GM12891 (cell line): ENCODE results near the gene TGFBR3.

Experiments
- DNase-seq: peaks from one replicate; pipeline ENCODE4 v3.0.0; 2011; ENCODE audit warnings: low spot score; ENCODE audit not compliant: insufficient read length
- FAIRE-seq: peaks from 2 replicates; lab custom pipeline; 2011; peaks lifted over from hg19 to GRCh38; lab: Jason Lieb, UNC
- PAX5 ChIP-seq: IDR thresholded peaks from 2 replicates; pipeline ENCODE4 v1.6.1; 2011; ENCODE audit warnings: low read length, moderate library complexity, mild to moderate bottlenecking; ENCODE audit not compliant: insufficient read depth, severe bottlenecking
- POLR2A ChIP-seq: IDR thresholded peaks from 2 replicates; pipeline ENCODE4 v1.6.1; 2011; ENCODE audit warnings: low read depth, low read length, control low read depth
- POLR2AphosphoS5 ChIP-seq: IDR thresholded peaks from 2 replicates; pipeline ENCODE4 v1.6.1; 2011; ENCODE audit warnings: low read depth, low read length, control low read depth
- POU2F2 ChIP-seq: IDR thresholded peaks from 2 replicates; pipeline ENCODE4 v1.6.1; 2011; ENCODE audit warnings: low read depth, mild to moderate bottlenecking, control low read depth, low read length, moderate library complexity
- SPI1 ChIP-seq: IDR thresholded peaks from 2 replicates; pipeline ENCODE4 v1.6.1; 2011; ENCODE audit warnings: low read depth, low read length, control low read depth
- TAF1 ChIP-seq: IDR thresholded peaks from 2 replicates; pipeline ENCODE4 v1.6.1; 2011; ENCODE audit warnings: low read depth, low read length, control low read depth

TGFBR3 gene

DNA sequence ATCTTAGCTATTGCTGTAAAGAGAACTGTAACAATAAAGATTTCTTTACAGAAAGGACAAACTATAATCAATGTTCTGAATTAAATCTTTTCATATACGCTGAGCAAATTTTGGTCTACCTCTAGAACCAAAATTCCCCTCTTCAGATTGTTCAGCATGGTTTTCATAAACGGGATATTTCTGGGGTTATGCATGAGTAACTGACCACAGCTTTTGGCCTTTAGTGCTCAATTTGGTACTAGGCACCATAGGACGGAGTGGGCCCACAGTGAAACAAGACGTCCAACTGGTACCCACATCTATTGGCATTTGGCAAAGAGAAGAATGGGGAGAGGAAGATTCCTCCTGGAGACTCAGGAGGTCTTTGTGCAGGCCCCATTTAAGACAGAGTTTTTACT lies 184.5 kb downstream of the TGFBR3 start:
- no peak for TF ChIP-seq POLR2AphosphoS5
- TF ChIP-seq SPI1: no peak
- TF ChIP-seq TAF1: no peak
- no peak for TF ChIP-seq POLR2A
- no peak for TF ChIP-seq POU2F2
- TF ChIP-seq PAX5: no peak
- FAIRE-seq (no peak), DNase-seq (no peak)

DNA sequence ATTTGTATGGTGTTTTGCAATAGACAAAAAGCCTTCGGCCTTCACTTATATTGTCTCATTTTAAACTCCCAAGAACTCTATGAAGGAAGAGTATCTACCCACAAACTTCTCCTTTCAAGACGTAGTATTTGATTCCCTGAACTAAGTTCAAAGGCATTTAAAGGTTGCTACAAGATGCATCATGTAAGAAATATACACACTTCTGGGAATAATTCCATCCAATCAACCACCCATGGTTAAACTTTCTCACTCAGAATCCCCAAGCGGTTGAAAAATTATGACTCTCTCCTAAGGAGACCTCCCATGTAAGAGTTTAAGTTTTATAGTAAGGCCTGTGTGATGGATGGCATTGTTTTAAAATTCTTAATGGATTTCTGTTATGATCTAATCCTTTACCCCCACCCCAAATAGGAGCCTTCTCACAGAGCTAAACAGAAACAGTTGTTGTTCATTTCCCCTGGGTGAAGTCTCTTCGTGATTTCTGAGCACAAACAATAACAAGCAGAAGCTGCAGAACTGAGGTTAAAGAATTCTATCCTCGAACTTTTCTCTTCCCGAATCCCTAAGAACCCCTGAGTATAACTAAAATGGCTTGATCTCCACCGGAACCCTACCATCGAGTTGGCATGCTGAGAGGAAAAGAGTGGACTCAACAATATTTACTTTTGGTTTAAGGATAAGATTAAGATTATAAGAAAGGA lies 185.0 kb downstream of the TGFBR3 start:
- no peak for TF ChIP-seq TAF1
- no peak for TF ChIP-seq POLR2AphosphoS5
- TF ChIP-seq POU2F2: no peak
- no peak for TF ChIP-seq PAX5
- no peak for DNase-seq
- FAIRE-seq: no peak

DNA sequence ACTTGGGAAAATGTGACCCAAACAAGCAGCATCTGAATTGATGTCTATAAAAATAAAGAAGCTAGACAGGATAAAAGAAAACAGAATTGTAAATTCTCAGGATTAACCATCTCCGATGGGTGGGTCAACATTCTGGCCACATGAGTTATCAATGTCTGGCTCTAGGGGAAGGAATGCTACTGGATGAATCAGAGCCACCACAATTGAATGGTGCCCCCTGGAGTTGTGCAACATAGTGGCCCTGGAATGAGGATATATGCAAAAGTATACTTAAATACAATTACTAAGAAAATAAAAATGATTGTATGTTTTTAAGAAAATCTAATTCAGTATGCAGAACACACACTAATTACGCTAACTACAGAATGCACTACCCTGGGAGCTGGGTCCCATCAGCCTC lies 185.6 kb downstream of the TGFBR3 start:
- TF ChIP-seq POLR2A (no peak), POU2F2 (no peak), SPI1 (no peak), POLR2AphosphoS5 (no peak), PAX5 (no peak), TAF1 (no peak)
- DNase-seq (no peak), FAIRE-seq (no peak)

DNA sequence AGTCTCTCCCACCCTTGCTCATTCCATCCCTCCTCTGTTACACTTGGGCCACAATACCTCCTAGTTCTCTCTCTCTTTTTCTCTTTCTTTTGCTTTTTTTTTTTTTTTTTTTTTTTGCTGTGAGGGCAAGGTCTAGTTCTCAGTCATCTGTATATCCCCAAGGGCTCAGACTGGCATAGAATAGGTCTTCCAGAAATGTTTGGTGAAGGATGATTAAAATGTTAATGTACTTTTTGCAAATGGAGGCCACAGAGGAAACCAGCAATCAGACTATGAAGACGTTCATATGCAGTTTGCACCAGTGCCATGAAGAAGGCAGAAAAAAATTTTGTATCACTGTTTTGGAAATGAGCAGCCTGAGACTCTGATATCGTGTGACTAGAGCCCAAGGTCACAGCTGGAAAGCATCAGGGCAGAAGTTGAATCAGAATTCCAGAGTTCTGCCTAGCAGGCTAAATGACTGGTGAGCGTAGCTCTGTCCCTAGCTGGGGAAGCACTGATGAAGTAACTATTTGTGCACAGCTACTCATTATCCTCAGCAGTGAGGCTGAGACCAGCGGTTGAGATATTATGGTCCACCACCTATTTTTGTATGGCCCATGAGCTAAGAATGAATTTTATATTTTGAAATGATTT lies 186.5 kb downstream of the TGFBR3 start:
- no peak for DNase-seq
- TF ChIP-seq POLR2AphosphoS5: no peak
- no peak for TF ChIP-seq TAF1
- TF ChIP-seq POLR2A: no peak
- no peak for TF ChIP-seq PAX5
- no peak for TF ChIP-seq POU2F2
- TF ChIP-seq SPI1: no peak
- no peak for FAIRE-seq

DNA sequence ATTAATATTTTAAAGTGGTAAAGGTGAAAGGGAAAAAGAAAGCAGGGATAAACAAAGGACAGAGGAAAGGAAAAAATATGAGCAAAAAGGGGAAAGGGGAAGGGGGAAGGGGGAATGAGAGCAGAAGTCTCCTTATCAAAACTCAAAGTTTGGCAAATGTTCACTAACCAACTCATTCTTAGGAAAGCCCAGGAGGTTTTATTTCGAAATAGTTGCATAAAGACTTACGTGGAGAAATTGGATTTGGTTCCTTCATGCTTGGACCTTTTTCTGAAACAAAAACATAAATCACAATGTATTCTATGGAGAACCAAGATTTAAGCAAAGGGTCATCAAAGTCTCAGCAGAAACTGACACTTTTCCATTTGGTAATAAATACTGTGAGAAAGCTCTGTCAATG lies 188.1 kb downstream of the TGFBR3 start:
- no peak for DNase-seq
- no peak for FAIRE-seq
- TF ChIP-seq POU2F2 (no peak), TAF1 (no peak)

DNA sequence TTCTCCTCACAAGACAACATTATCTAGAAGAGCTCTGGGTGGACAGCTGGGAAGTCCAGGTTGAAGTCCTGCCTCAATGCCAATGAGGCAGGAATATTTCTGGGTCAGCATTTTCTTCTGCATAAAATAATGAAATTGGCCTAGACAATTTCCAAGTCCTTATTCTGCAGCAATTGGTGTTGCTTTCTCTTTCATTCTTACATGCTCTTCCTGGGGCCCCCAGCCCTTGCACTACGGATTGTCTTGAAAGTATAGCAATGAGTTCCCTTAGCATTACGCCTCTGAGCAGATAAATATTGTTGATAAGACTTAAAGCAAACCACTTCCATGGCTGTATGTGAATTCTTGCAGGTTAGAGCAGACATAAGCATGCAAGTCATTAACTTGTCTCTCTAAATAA lies 188.5 kb downstream of the TGFBR3 start:
- no peak for FAIRE-seq
- no peak for TF ChIP-seq TAF1
- TF ChIP-seq POLR2AphosphoS5: no peak
- TF ChIP-seq POU2F2: no peak
- no peak for TF ChIP-seq PAX5
- no peak for TF ChIP-seq POLR2A
- TF ChIP-seq SPI1: no peak
- peak; percentile 11 for DNase-seq

DNA sequence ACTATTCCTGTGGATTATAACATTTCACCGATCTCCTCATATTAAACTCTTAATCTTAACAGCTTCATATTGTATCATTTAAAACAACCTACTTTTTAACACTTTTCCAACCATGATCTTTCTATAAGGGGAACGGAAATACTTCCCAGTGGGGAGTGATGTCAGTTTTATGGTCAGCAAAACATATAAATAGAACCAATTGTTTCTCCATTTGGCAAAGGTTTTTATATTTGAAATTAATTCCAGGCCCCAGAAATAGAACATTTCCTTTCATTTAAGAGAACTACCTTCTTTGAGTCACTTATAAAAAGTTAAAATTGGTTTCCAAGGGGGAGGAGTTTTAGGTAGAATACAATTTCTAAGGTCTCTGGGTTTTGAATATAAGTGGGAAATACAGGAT lies 189.6 kb downstream of the TGFBR3 start:
- no peak for DNase-seq
- no peak for FAIRE-seq
- TF ChIP-seq PAX5 (no peak), SPI1 (no peak), POLR2AphosphoS5 (no peak), POU2F2 (no peak), POLR2A (no peak), TAF1 (no peak)

DNA sequence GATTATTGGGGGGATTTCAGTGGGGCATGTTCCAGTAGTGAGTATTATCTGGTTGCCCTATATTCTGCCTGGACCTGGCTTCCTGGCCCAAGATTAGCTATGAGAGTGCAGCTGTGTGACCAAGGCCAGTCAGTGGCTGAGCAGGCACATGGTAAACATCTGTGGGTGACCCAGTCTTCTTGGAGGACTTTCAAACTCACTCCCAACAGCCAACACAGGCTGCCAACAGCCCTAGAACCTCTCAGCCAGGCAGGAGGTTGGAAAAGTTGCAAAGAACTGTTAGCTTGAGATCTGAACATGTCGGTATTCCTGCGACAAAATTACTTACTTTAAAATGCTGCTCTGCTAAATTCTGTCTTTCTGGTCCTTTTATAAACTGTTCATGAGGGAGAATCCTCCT lies 192.4 kb downstream of the TGFBR3 start:
- no peak for DNase-seq
- FAIRE-seq: no peak
- TF ChIP-seq POU2F2 (no peak), TAF1 (no peak), POLR2A (no peak), SPI1 (no peak), POLR2AphosphoS5 (no peak), PAX5 (no peak)

DNA sequence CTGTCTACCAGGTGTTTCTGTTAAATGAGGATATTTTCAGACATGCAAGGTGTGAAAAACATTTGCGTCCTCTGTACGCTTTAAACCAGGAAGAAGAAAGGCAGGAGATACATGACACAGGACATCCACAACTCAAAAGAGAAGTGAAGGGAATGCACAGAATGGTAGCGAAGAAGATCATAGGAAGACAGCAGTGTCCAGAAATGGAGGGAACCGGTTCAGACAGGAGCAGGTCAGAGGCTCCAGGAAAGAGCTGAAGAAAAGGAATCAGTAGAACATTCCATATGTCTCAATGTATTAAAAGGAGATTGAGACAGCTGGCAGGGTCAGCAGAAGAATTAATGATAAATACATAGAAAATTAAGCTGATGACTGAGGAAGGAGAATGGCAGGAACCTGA lies 194.4 kb downstream of the TGFBR3 start:
- FAIRE-seq (no peak), DNase-seq (no peak)
- no peak for TF ChIP-seq PAX5
- no peak for TF ChIP-seq POU2F2
- no peak for TF ChIP-seq POLR2A
- no peak for TF ChIP-seq POLR2AphosphoS5
- no peak for TF ChIP-seq TAF1
- no peak for TF ChIP-seq SPI1

DNA sequence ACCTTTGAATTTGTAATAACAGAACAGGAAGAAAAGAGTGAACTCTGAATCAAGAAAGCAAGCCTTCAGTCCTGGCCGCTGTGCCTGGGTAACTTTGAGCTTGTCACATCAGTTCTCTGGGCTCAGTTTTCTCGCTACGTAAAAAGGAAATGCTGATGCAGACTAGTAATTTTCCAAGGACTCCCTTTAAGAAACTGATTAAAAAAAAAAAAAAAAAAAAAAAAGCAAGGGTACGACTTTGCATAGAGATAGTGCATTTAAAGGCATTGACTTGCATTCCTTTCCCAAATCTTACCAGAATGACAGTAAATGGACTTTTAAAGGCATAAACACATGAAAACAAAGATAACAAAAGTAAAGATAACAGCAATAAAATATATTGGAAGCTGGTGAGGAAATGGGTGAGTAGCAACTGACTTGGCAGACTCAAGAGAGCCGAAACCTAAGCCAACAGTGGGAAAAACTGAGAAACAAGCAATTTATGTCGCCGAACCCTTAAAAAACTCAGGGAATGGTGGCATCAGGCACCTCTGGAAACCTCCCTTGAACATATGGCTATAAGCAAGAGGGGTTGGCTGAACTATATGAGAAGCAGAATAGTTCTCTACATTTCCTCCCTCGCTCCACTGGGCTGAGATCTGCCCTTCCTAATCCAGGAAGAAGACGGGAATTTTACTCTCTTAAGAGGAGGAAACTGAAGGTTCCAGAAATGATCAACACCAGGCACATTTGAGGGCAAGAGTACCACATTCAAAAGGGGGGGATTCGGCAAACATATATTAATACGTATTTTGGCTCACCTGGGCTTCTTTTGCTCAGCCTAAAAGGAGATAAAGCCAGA lies 196.1 kb downstream of the TGFBR3 start:
- FAIRE-seq (no peak), DNase-seq (no peak)
- TF ChIP-seq POLR2A: no peak
- no peak for TF ChIP-seq SPI1
- no peak for TF ChIP-seq PAX5
- no peak for TF ChIP-seq POU2F2
- no peak for TF ChIP-seq TAF1
- no peak for TF ChIP-seq POLR2AphosphoS5
